GM23338 (cell line): ENCODE measurements around the gene USH2A. TPM values are rescaled to one million over a fixed set of nuclear protein-coding genes. Genes with fewer than 3 reads are reported as not detected.
A peak's percentile ranks its signal among the peaks of the same experiment; 100 is the strongest.

ENCODE experiments used
- ATAC-seq: fragments of 200-7000 bp; cut with Tn5 transposase; 3 replicates; pipeline ENCODE4 v1.9.1; 2020
- DNase-seq: peaks from one replicate; pipeline ENCODE4 v3.0.0-alpha.2; 2015; ENCODE audit warnings: low spot score
- H2AFZ ChIP-seq: fragments of 200-600 bp; sonication (generic); 2 replicates; pipeline ENCODE4 v1.8.0; 2016; ENCODE audit warnings: antibody characterized with exemption, mild to moderate bottlenecking, moderate library complexity
- H3F3A ChIP-seq: fragments of 200-600 bp; sonication (generic); replicated peaks from 2 replicates; pipeline ENCODE4 v1.8.0; 2017; ENCODE audit warnings: antibody characterized with exemption, mixed run types, low read depth
- H3K27ac ChIP-seq: fragments of 200-600 bp; sonication (generic); 2 replicates; pipeline ENCODE4 v1.6.1; 2016; ENCODE audit warnings: low read depth
- H3K27me3 ChIP-seq: fragments of 200-600 bp; sonication (generic); 2 replicates; pipeline ENCODE4 v1.8.0; 2016; ENCODE audit warnings: mild to moderate bottlenecking, mixed run types, moderate library complexity; ENCODE audit not compliant: insufficient read depth
- H3K36me3 ChIP-seq: fragments of 200-600 bp; sonication (generic); 2 replicates; pipeline ENCODE4 v1.8.0; 2016; ENCODE audit warnings: mild to moderate bottlenecking; ENCODE audit not compliant: insufficient read depth
- H3K4me1 ChIP-seq: fragments of 200-600 bp; sonication (generic); 2 replicates; pipeline ENCODE4 v1.8.0; 2016; ENCODE audit warnings: mild to moderate bottlenecking, moderate library complexity; ENCODE audit not compliant: insufficient read depth
- H3K4me2 ChIP-seq: fragments of 200-600 bp; sonication (generic); 2 replicates; pipeline ENCODE4 v1.7.1; 2017; ENCODE audit warnings: mixed run types
- H3K4me3 ChIP-seq: fragments of 200-600 bp; sonication (generic); 2 replicates; pipeline ENCODE4 v1.6.1; 2016; ENCODE audit warnings: mixed run types
- H3K79me2 ChIP-seq: fragments of 200-600 bp; sonication (generic); replicated peaks from 2 replicates; pipeline ENCODE4 v1.8.0; 2017; ENCODE audit warnings: mild to moderate bottlenecking; ENCODE audit not compliant: insufficient read depth
- H3K9me2 ChIP-seq: fragments of 200-600 bp; sonication (generic); 2 replicates; pipeline ENCODE4 v1.8.0; 2017; ENCODE audit not compliant: insufficient read depth
- H4K20me1 ChIP-seq: fragments of 200-600 bp; sonication (generic); replicated peaks from 2 replicates; pipeline ENCODE4 v1.8.0; 2017; ENCODE audit warnings: mild to moderate bottlenecking; ENCODE audit not compliant: insufficient read depth
- H3K27ac Mint-ChIP-seq: 2 replicates; pipeline ENCODE4 v1.8.0; 2020; ENCODE audit warnings: inconsistent platforms, mild to moderate bottlenecking, moderate library complexity, mixed read lengths
- H3K27me3 Mint-ChIP-seq: 3 replicates; pipeline ENCODE4 v1.8.0; 2022; ENCODE audit warnings: low read depth, mild to moderate bottlenecking, moderate library complexity, mixed read lengths, inconsistent platforms; ENCODE audit not compliant: insufficient read depth, poor library complexity
- H3K36me3 Mint-ChIP-seq: 3 replicates; pipeline ENCODE4 v1.8.0; 2021; ENCODE audit warnings: low read depth, mild to moderate bottlenecking, inconsistent platforms, moderate library complexity, mixed read lengths
- H3K4me1 Mint-ChIP-seq: 3 replicates; pipeline ENCODE4 v1.8.0; 2020; ENCODE audit warnings: mild to moderate bottlenecking, inconsistent platforms, mixed read lengths
- H3K4me3 Mint-ChIP-seq: 3 replicates; pipeline ENCODE4 v1.8.0; 2021; ENCODE audit warnings: moderate library complexity, mild to moderate bottlenecking, inconsistent platforms, mixed read lengths
- H3K9me3 Mint-ChIP-seq: 3 replicates; pipeline ENCODE4 v1.8.0; 2020; ENCODE audit warnings: moderate library complexity, mild to moderate bottlenecking, inconsistent platforms, mixed read lengths
- EZH2 ChIP-seq: fragments of 200-600 bp; sonication (generic); IDR thresholded peaks from one replicate; pipeline ENCODE4 v1.8.0; 2017; ENCODE audit warnings: antibody characterized with exemption, mild to moderate bottlenecking, low read depth; ENCODE audit not compliant: unreplicated experiment
- EZH2phosphoT487 ChIP-seq: fragments of 200-600 bp; sonication (generic); IDR thresholded peaks from one replicate; pipeline ENCODE4 v1.8.1; 2018; ENCODE audit warnings: antibody characterized with exemption; ENCODE audit not compliant: unreplicated experiment
- JUNB ChIP-seq: IDR thresholded peaks from one replicate; pipeline ENCODE4 v1.6.1; 2016; ENCODE audit warnings: antibody characterized with exemption; ENCODE audit not compliant: unreplicated experiment
- ZNF114 ChIP-seq: fragments of 250-450 bp; sonication (Bioruptor Pico); IDR thresholded peaks from 2 replicates; pipeline ENCODE4 v1.5.0; 2020; ENCODE audit warnings: mild to moderate bottlenecking, moderate library complexity
- ZNF331 ChIP-seq: fragments of 250-450 bp; sonication (Bioruptor Pico); IDR thresholded peaks from 2 replicates; pipeline ENCODE4 v1.5.0; 2020; ENCODE audit warnings: low read depth, mild to moderate bottlenecking, moderate library complexity
- polyA plus RNA-seq: library from polyadenylated mRNA; unstranded; fragments of >200 nt; fragmentation: Nextera tagmentation; extraction: Ambion mirVana; gene quantifications from 2 replicates; pipeline ENCODE4 v1.2.1, GENCODE V29; 2016
- total RNA-seq: library from RNA; depleted of rRNA; stranded (reverse); fragments of >200 nt; shearing (Covaris generic); gene quantifications from 2 replicates; pipeline ENCODE4 v1.2.3, GENCODE V29; 2014
- TF ChIP-seq, protein P1 (sequence below): fragments of 250-450 bp; sonication (Bioruptor Pico); IDR thresholded peaks from 2 replicates; pipeline ENCODE4 v1.5.0; 2020; ENCODE audit warnings: mild to moderate bottlenecking, moderate library complexity
- TF ChIP-seq, protein P2 (sequence below): IDR thresholded peaks from one replicate; pipeline ENCODE4 v1.6.1; 2018; ENCODE audit warnings: antibody characterized with exemption; ENCODE audit not compliant: unreplicated experiment

The USH2A gene
- total and polyA plus RNA-seq, 2 experiments from 2014 or later, result 0.03 TPM

DNA sequence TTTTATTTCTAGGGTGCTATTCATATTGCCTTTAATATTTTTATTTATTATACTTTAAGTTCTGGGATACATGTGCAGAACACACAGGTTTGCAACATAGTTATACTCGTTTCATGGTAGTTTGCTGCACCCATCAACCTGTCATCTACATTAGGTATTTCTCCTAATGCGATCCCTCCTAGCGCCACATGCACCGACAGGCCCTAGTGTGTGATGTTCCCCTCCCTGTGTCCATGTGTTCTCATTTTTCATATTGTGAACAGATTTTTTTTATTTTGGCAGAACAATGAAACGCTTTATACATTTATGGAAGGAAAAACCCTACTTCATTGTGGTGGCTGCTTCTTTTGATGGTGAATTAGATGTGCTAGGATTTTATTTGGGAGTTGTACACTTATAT is 14.4 kb upstream of the USH2A start (continued):
- TF ChIP-seq, protein P1, sequence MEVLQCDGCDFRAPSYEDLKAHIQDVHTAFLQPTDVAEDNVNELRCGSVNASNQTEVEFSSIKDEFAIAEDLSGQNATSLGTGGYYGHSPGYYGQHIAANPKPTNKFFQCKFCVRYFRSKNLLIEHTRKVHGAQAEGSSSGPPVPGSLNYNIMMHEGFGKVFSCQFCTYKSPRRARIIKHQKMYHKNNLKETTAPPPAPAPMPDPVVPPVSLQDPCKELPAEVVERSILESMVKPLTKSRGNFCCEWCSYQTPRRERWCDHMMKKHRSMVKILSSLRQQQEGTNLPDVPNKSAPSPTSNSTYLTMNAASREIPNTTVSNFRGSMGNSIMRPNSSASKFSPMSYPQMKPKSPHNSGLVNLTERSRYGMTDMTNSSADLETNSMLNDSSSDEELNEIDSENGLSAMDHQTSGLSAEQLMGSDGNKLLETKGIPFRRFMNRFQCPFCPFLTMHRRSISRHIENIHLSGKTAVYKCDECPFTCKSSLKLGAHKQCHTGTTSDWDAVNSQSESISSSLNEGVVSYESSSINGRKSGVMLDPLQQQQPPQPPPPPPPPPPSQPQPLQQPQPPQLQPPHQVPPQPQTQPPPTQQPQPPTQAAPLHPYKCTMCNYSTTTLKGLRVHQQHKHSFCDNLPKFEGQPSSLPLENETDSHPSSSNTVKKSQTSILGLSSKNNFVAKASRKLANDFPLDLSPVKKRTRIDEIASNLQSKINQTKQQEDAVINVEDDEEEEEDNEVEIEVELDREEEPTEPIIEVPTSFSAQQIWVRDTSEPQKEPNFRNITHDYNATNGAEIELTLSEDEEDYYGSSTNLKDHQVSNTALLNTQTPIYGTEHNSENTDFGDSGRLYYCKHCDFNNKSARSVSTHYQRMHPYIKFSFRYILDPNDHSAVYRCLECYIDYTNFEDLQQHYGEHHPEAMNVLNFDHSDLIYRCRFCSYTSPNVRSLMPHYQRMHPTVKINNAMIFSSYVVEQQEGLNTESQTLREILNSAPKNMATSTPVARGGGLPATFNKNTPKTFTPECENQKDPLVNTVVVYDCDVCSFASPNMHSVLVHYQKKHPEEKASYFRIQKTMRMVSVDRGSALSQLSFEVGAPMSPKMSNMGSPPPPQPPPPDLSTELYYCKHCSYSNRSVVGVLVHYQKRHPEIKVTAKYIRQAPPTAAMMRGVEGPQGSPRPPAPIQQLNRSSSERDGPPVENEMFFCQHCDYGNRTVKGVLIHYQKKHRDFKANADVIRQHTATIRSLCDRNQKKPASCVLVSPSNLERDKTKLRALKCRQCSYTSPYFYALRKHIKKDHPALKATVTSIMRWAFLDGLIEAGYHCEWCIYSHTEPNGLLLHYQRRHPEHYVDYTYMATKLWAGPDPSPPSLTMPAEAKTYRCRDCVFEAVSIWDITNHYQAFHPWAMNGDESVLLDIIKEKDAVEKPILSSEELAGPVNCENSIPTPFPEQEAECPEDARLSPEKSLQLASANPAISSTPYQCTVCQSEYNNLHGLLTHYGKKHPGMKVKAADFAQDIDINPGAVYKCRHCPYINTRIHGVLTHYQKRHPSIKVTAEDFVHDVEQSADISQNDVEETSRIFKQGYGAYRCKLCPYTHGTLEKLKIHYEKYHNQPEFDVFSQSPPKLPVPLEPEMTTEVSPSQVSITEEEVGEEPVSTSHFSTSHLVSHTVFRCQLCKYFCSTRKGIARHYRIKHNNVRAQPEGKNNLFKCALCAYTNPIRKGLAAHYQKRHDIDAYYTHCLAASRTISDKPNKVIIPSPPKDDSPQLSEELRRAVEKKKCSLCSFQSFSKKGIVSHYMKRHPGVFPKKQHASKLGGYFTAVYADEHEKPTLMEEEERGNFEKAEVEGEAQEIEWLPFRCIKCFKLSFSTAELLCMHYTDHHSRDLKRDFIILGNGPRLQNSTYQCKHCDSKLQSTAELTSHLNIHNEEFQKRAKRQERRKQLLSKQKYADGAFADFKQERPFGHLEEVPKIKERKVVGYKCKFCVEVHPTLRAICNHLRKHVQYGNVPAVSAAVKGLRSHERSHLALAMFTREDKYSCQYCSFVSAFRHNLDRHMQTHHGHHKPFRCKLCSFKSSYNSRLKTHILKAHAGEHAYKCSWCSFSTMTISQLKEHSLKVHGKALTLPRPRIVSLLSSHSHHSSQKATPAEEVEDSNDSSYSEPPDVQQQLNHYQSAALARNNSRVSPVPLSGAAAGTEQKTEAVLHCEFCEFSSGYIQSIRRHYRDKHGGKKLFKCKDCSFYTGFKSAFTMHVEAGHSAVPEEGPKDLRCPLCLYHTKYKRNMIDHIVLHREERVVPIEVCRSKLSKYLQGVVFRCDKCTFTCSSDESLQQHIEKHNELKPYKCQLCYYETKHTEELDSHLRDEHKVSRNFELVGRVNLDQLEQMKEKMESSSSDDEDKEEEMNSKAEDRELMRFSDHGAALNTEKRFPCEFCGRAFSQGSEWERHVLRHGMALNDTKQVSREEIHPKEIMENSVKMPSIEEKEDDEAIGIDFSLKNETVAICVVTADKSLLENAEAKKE, result no peak

DNA sequence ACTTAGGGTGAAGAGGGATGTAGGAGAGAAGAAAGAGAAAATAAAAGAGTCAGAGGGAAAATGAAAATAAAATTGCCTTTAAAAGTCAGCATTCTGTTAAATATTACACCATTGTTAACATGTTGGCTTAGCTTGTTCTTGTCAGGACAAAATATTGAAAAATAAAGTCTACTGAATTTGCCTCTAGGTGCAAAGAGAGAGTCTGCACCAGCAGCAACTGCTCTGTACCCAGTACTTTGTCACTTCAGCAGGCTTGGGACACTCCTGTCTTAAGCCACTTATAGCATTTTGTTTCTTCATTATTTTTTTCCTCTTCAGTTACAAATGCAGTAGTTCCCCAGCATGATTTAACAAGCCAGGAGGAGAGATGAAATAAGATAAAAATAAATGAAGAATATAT is 11.0 kb upstream of the USH2A start:
- Histone ChIP-seq H3K9me2 (no peaks in the 10 kb centered on the region), H3K4me3 (no peak overlapping the region), H3K36me3 (no peaks in the 10 kb centered on the region), H3K27ac (no peak overlapping the region), H4K20me1 (no peaks in the 10 kb centered on the region), H3K4me1 (no peaks in the 10 kb centered on the region), H3K27me3 (no peaks in the 10 kb centered on the region), H3K79me2 (no peaks in the 10 kb centered on the region), H2AFZ (peak overlapping the region; percentile 60; the same call in 1 of the 2 replicates), H3F3A (no peaks in the 10 kb centered on the region), H3K4me2 (no peak overlapping the region)
- Mint-ChIP-seq H3K4me1 (no peaks in the 10 kb centered on the region), H3K9me3 (no peaks in the 10 kb centered on the region), H3K27me3 (peaks cover 3% of the 10 kb centered on the region), H3K27ac (no peak overlapping the region), H3K36me3 (no peaks in the 10 kb centered on the region), H3K4me3 (no peak overlapping the region)
- DNase-seq, result no peak
- ATAC-seq, result no peak
- TF ChIP-seq ZNF114, result no peak
- TF ChIP-seq EZH2, result no peak
- TF ChIP-seq, protein P2, sequence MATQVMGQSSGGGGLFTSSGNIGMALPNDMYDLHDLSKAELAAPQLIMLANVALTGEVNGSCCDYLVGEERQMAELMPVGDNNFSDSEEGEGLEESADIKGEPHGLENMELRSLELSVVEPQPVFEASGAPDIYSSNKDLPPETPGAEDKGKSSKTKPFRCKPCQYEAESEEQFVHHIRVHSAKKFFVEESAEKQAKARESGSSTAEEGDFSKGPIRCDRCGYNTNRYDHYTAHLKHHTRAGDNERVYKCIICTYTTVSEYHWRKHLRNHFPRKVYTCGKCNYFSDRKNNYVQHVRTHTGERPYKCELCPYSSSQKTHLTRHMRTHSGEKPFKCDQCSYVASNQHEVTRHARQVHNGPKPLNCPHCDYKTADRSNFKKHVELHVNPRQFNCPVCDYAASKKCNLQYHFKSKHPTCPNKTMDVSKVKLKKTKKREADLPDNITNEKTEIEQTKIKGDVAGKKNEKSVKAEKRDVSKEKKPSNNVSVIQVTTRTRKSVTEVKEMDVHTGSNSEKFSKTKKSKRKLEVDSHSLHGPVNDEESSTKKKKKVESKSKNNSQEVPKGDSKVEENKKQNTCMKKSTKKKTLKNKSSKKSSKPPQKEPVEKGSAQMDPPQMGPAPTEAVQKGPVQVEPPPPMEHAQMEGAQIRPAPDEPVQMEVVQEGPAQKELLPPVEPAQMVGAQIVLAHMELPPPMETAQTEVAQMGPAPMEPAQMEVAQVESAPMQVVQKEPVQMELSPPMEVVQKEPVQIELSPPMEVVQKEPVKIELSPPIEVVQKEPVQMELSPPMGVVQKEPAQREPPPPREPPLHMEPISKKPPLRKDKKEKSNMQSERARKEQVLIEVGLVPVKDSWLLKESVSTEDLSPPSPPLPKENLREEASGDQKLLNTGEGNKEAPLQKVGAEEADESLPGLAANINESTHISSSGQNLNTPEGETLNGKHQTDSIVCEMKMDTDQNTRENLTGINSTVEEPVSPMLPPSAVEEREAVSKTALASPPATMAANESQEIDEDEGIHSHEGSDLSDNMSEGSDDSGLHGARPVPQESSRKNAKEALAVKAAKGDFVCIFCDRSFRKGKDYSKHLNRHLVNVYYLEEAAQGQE, result no peak
- no peak for TF ChIP-seq EZH2phosphoT487
- TF ChIP-seq JUNB, result no peak
- no peak for TF ChIP-seq ZNF331 (CRISPR knock-in tag)
